HepG2 (cell line): ENCODE results near the gene SMIM41. TPM values are rescaled to one million over a fixed set of nuclear protein-coding genes. Genes with fewer than 3 reads are reported as not detected.

ENCODE experiments used
- ATAC-seq: fragments of 200-7000 bp; cut with Tn5 transposase; 3 replicates; pipeline ENCODE4 v1.9.1; 2020; ENCODE audit warnings: mild to moderate bottlenecking, moderate library complexity
- BruUV-seq: library from RNA; stranded (reverse); fragments of 400-500 nt; replicated peaks from 2 replicates; lab custom pipeline; 2021; lab: Mats Ljungman, UMichigan
- CTCF ChIA-PET: fragments of 300-600 bp; formaldehyde crosslinking; extraction: SDS; loops from one replicate; lab custom pipeline; 2021; ENCODE audit warnings: low total read pairs, inconsistent platforms, low intra/inter-chr PET ratio; lab: Yijun Ruan, JAX
- POLR2A ChIA-PET: fragments of 350-600 bp; sonication (Branson Sonifier 250); formaldehyde crosslinking; loops from one replicate; lab custom pipeline; 2020; ENCODE audit warnings: antibody characterized with exemption, inconsistent platforms; lab: Yijun Ruan, JAX
- DNase-seq: peaks from one replicate; pipeline ENCODE4 v3.0.0-alpha.2; 2015; ENCODE audit warnings: low spot score
- FAIRE-seq: peaks from 3 replicates; lab custom pipeline; 2011; peaks lifted over from hg19 to GRCh38; lab: Jason Lieb, UNC
- H2AFZ ChIP-seq: one replicate; pipeline ENCODE4 v1.6.1; 2011; ENCODE audit warnings: low read length, inconsistent platforms
- H3K27ac ChIP-seq: fragments of 300-600 bp; 3 replicates; pipeline ENCODE4 v1.8.0; 2011; ENCODE audit warnings: mixed run types, mild to moderate bottlenecking, mixed read lengths, low read length, inconsistent platforms; ENCODE audit not compliant: insufficient read depth; ENCODE audit errors: extremely low read length
- H3K27me3 ChIP-seq, 2 experiments: fragments of 200-600 bp in 1 of 2; 2 replicates in 1 of 2; 3 replicates in 1 of 2; pipeline versions ENCODE4 v1.6.0 to v1.8.0; 2011; ENCODE audit warnings: low read length in 2 of 2, mild to moderate bottlenecking in 2 of 2, moderate library complexity in 2 of 2, inconsistent platforms in 1 of 2; ENCODE audit not compliant: insufficient read depth in 2 of 2, control insufficient read depth in 1 of 2
- H3K36me3 ChIP-seq, 2 experiments: fragments of 200-600 bp in 1 of 2; replicated peaks in 1 of 2; 2 replicates in 1 of 2; 3 replicates in 1 of 2; pipeline versions ENCODE4 v1.5.1 to v1.8.0; 2011; ENCODE audit warnings: low read length in 2 of 2, inconsistent platforms in 1 of 2; ENCODE audit not compliant: insufficient read depth in 2 of 2, control insufficient read depth in 1 of 2
- H3K4me1 ChIP-seq: 2 replicates; pipeline ENCODE4 v1.5.1; 2012; ENCODE audit warnings: low read length, inconsistent platforms; ENCODE audit not compliant: insufficient read depth
- H3K4me2 ChIP-seq: 2 replicates; pipeline ENCODE4 v1.6.0; 2011; ENCODE audit warnings: low read depth, low read length, inconsistent platforms
- H3K4me3 ChIP-seq, 3 experiments: fragments of 200-600 bp in 1 of 3; sonication (generic), shearing (Covaris generic) in 1 of 3; replicated peaks in 1 of 3; 2 replicates each; pipeline ENCODE4 v1.5.1; 2011 to 2016; ENCODE audit warnings: low read length in 3 of 3, inconsistent platforms in 2 of 3, low read depth in 2 of 3, mild to moderate bottlenecking in 2 of 3, control low read depth in 1 of 3, mixed read lengths in 1 of 3; ENCODE audit not compliant: insufficient read depth in 1 of 3
- H3K79me2 ChIP-seq: one replicate; pipeline ENCODE4 v1.6.1; 2011; ENCODE audit warnings: low read length, inconsistent platforms; ENCODE audit not compliant: insufficient read depth
- H3K9ac ChIP-seq: 2 replicates; pipeline ENCODE4 v1.6.0; 2011; ENCODE audit warnings: mild to moderate bottlenecking, low read depth, low read length, inconsistent platforms; ENCODE audit not compliant: insufficient read depth
- H3K9me3 ChIP-seq: 2 replicates; pipeline ENCODE4 v1.5.1; 2012; ENCODE audit warnings: mild to moderate bottlenecking, low read length
- H4K20me1 ChIP-seq: 2 replicates; pipeline ENCODE4 v1.6.0; 2011; ENCODE audit warnings: inconsistent platforms, mild to moderate bottlenecking, low read length, moderate library complexity; ENCODE audit not compliant: insufficient read depth
- KLF12 ChIP-seq: sonication (generic); formaldehyde crosslinking; IDR thresholded peaks from 2 replicates; pipeline ENCODE4 v1.4.0; 2020; ENCODE audit warnings: missing genetic modification reagents, borderline replicate concordance
- KLF15 ChIP-seq: sonication (generic); formaldehyde crosslinking; IDR thresholded peaks from 2 replicates; pipeline ENCODE4 v1.8.1; 2023; ENCODE audit warnings: borderline replicate concordance, mild to moderate bottlenecking, inconsistent platforms, missing genetic modification reagents, mixed read lengths
- KLF16 ChIP-seq, 2 experiments: sonication (generic) in 1 of 2; formaldehyde crosslinking in 1 of 2; IDR thresholded peaks; 2 replicates each; pipeline versions ENCODE4 v1.6.1 to v1.8.0; 2016 to 2023; ENCODE audit warnings: missing genetic modification reagents in 2 of 2, missing compliant biosample characterization in 1 of 2
- PRMT3 ChIP-seq: sonication (generic); formaldehyde crosslinking; IDR thresholded peaks from 2 replicates; pipeline ENCODE4 v1.8.1; 2022; ENCODE audit warnings: low read depth, mild to moderate bottlenecking, moderate library complexity, missing genetic modification reagents, borderline replicate concordance
- SRF ChIP-seq: IDR thresholded peaks from 2 replicates; pipeline ENCODE4 v1.6.1; 2011; ENCODE audit warnings: mild to moderate bottlenecking, low read depth, low read length, moderate library complexity
- TSC22D2 ChIP-seq: sonication (generic); formaldehyde crosslinking; IDR thresholded peaks from 2 replicates; pipeline ENCODE4 v1.5.1; 2020; ENCODE audit warnings: missing genetic modification reagents, mild to moderate bottlenecking, borderline replicate concordance
- ZNF3 ChIP-seq: IDR thresholded peaks from 2 replicates; pipeline ENCODE4 v1.7.0; 2017; ENCODE audit warnings: inconsistent platforms
- ZNF775 ChIP-seq: sonication (generic); formaldehyde crosslinking; IDR thresholded peaks from 2 replicates; pipeline ENCODE4 v1.4.0; 2020; ENCODE audit warnings: missing genetic modification reagents, mild to moderate bottlenecking, moderate library complexity, borderline replicate concordance
- WGBS: methylation state at CpG from one replicate; pipeline ENCODE4 v1.1.6; 2017; ENCODE audit warnings: low lambda C conversion rate; 5-methylcytosine and 5-hydroxymethylcytosine counted together
- in situ Hi-C: cut with HindIII; loops from 2 replicates; pipeline ENCODE4 v1.10.0; 2017; ENCODE audit warnings: low pct_unique_long_range_greater_than_20kb; ENCODE audit not compliant: extremely low pct_ligation_motif_present
- intact Hi-C: fragments of 100-400 bp; cut with micrococcal nuclease; formaldehyde crosslinking; loops from one replicate; pipeline ENCODE4 v1.10.0; 2022; ENCODE audit not compliant: unreplicated experiment
- polyA plus RNA-seq, 8 experiments: library from polyadenylated mRNA; depleted of rRNA in 3 of 8; stranded (reverse) in 7 of 8; unstranded in 1 of 8; fragments of >200 nt; fragmentation: Illumina TruSeq in 4 of 8; extraction: Trizol in 4 of 8; gene quantifications; 2 replicates each; pipeline versions ENCODE4 v1.2.1 to v1.2.3, GENCODE V29; 2011 to 2016; ENCODE audit warnings: low read depth in 4 of 8, missing spikeins in 1 of 8, mixed read lengths in 1 of 8; ENCODE audit not compliant: insufficient read depth in 1 of 8
- total RNA-seq, 5 experiments: library from RNA; depleted of rRNA; stranded (reverse); fragments of >200 nt; fragmentation: Illumina TruSeq; extraction: Trizol; gene quantifications; 2 replicates each; pipeline ENCODE4 v1.2.3, GENCODE V29; 2016; ENCODE audit warnings: low read depth in 1 of 5
- TF ChIP-seq, protein P1 (sequence below): sonication (generic); formaldehyde crosslinking; IDR thresholded peaks from 2 replicates; pipeline ENCODE4 v1.5.0; 2020; ENCODE audit warnings: mild to moderate bottlenecking, low read depth, missing genetic modification reagents, borderline replicate concordance
- TF ChIP-seq, protein P2 (sequence below): sonication (generic); formaldehyde crosslinking; IDR thresholded peaks from 2 replicates; pipeline ENCODE4 v1.4.0; 2020; ENCODE audit warnings: mild to moderate bottlenecking, missing genetic modification reagents
- TF ChIP-seq, protein P3 (sequence below): sonication (generic); formaldehyde crosslinking; IDR thresholded peaks from 2 replicates; pipeline ENCODE4 v1.8.0; 2022; ENCODE audit warnings: missing genetic modification reagents, mild to moderate bottlenecking, moderate library complexity, borderline replicate concordance
- TF ChIP-seq, protein P4 (sequence below): sonication (generic); formaldehyde crosslinking; IDR thresholded peaks from 2 replicates; pipeline ENCODE4 v1.9.0; 2021; ENCODE audit warnings: missing genetic modification reagents, borderline replicate concordance
- TF ChIP-seq, protein P5 (sequence below): sonication (generic); formaldehyde crosslinking; IDR thresholded peaks from 2 replicates; pipeline ENCODE4 v1.8.1; 2022; ENCODE audit warnings: mild to moderate bottlenecking, missing genetic modification reagents

SMIM41 gene
- total and polyA plus RNA-seq, 2 of the 13 experiments (the other 11 are each of a cell fraction or from before 2014, with no cell fraction given): not detected

DNA sequence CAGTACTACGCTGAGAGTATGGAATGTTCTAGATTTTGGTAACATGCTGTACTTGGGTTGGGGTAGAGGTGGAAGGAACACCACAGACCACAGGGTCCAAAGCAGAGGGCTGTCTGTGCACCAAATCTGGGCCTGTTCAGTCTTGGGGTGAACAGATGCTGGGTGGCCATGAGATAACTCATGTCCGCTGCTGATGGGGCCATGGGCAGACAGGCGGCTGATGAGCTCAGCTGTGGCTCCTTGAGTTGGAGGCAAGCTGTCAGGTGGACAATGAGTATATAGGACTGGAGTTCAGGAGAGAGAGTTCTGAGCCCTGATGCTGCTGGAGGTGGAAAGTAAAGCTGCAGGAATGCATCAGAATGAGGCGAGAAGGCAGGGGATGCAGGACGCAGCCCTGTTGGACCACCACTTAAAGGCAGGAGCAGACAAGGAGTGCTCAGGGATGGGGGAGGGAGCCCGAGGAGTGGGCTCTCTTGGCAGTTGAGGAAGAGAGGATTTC lies 6.2 kb downstream of the SMIM41 start:
- Histone ChIP-seq H3K9ac (no peak overlapping the region), H3K9me3 (no peaks in the 10 kb centered on the region), H3K27me3 (peaks cover 12 to 55% of the 10 kb centered on the region in 2 experiments), H3K79me2 (no peaks in the 10 kb centered on the region), H3K36me3 (no peaks in the 10 kb centered on the region), H3K4me3 (no peak overlapping the region), H2AFZ (no peak overlapping the region), H3K27ac (no peak overlapping the region), H3K4me2 (no peak overlapping the region), H4K20me1 (no peaks in the 10 kb centered on the region), H3K4me1 (peaks cover 44% of the 10 kb centered on the region)
- DNase-seq (no peak), ATAC-seq (no peak), FAIRE-seq (no peak)
- TF ChIP-seq PRMT3 (CRISPR knock-in tag) (no peak), TSC22D2 (CRISPR knock-in tag) (no peak), ZNF775 (CRISPR knock-in tag) (no peak), ZNF3 (no peak), KLF16 (CRISPR knock-in tag; IDR thresholded peaks at IDR 0.05) (no peak), KLF15 (no peak), SRF (no peak), KLF12 (no peak)
- TF ChIP-seq, protein P1, sequence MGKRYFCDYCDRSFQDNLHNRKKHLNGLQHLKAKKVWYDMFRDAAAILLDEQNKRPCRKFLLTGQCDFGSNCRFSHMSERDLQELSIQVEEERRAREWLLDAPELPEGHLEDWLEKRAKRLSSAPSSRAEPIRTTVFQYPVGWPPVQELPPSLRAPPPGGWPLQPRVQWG (CRISPR knock-in tag): no peak
- TF ChIP-seq, protein P2, sequence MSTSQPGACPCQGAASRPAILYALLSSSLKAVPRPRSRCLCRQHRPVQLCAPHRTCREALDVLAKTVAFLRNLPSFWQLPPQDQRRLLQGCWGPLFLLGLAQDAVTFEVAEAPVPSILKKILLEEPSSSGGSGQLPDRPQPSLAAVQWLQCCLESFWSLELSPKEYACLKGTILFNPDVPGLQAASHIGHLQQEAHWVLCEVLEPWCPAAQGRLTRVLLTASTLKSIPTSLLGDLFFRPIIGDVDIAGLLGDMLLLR (CRISPR knock-in tag): no peak
- TF ChIP-seq, protein P3, sequence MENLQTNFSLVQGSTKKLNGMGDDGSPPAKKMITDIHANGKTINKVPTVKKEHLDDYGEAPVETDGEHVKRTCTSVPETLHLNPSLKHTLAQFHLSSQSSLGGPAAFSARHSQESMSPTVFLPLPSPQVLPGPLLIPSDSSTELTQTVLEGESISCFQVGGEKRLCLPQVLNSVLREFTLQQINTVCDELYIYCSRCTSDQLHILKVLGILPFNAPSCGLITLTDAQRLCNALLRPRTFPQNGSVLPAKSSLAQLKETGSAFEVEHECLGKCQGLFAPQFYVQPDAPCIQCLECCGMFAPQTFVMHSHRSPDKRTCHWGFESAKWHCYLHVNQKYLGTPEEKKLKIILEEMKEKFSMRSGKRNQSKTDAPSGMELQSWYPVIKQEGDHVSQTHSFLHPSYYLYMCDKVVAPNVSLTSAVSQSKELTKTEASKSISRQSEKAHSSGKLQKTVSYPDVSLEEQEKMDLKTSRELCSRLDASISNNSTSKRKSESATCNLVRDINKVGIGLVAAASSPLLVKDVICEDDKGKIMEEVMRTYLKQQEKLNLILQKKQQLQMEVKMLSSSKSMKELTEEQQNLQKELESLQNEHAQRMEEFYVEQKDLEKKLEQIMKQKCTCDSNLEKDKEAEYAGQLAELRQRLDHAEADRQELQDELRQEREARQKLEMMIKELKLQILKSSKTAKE (CRISPR knock-in tag): no peak
- TF ChIP-seq, protein P4, sequence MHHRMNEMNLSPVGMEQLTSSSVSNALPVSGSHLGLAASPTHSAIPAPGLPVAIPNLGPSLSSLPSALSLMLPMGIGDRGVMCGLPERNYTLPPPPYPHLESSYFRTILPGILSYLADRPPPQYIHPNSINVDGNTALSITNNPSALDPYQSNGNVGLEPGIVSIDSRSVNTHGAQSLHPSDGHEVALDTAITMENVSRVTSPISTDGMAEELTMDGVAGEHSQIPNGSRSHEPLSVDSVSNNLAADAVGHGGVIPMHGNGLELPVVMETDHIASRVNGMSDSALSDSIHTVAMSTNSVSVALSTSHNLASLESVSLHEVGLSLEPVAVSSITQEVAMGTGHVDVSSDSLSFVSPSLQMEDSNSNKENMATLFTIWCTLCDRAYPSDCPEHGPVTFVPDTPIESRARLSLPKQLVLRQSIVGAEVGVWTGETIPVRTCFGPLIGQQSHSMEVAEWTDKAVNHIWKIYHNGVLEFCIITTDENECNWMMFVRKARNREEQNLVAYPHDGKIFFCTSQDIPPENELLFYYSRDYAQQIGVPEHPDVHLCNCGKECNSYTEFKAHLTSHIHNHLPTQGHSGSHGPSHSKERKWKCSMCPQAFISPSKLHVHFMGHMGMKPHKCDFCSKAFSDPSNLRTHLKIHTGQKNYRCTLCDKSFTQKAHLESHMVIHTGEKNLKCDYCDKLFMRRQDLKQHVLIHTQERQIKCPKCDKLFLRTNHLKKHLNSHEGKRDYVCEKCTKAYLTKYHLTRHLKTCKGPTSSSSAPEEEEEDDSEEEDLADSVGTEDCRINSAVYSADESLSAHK (CRISPR knock-in tag): no peak
- TF ChIP-seq, protein P5, sequence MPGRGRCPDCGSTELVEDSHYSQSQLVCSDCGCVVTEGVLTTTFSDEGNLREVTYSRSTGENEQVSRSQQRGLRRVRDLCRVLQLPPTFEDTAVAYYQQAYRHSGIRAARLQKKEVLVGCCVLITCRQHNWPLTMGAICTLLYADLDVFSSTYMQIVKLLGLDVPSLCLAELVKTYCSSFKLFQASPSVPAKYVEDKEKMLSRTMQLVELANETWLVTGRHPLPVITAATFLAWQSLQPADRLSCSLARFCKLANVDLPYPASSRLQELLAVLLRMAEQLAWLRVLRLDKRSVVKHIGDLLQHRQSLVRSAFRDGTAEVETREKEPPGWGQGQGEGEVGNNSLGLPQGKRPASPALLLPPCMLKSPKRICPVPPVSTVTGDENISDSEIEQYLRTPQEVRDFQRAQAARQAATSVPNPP (CRISPR knock-in tag): no peak
- 52% methylated on average over 5 of the region's 6 CpGs for WGBS
- BruUV-seq: no TSS peak
- CTCF ChIA-PET: interaction anchor here (1.0 kb wide), 1 partner anchor 60 kb away, joined by 3 read pairs; no protein-coding TSS in a partner anchor
- intact Hi-C loops: no loop called here
- POLR2A ChIA-PET: no interaction called here
- in situ Hi-C loops: no loop called here
